22Rv1 (cell line): ENCODE results near the gene GAR1.

Experiments used
- CTCF ChIP-seq: fragments of 450-650 bp; IDR thresholded peaks from 2 replicates; pipeline ENCODE4 v1.5.1; 2017; ENCODE audit warnings: mild to moderate bottlenecking
- ZFX ChIP-seq: fragments of 450-650 bp; IDR thresholded peaks from 2 replicates; pipeline ENCODE4 v1.6.1; 2017; ENCODE audit warnings: antibody characterized with exemption, borderline replicate concordance

- no peak for TF ChIP-seq CTCF
- no peak for TF ChIP-seq ZFX
These were observed 45.7 kb downstream of the GAR1 start for GRCh38 chr4:109861271-109861670.
